Inflammatory macrophage treated with lipopolysaccharide for 1 hour (primary cell): ENCODE results near the gene FSTL3.
"Not testable (repeated sequence)": the region's sequence is repeated elsewhere in the genome, so short reads cannot be mapped to it uniquely, and the experiment has no call there.

ENCODE experiments used
- DNase-seq, 2 donors: peaks; one replicate each; pipeline ENCODE4 v3.0.0-alpha.2; 2020 to 2022

The FSTL3 gene

GRCh38 chr19:676339-677105 is at the start of gene FSTL3:
TSS of gene FSTL3 (plus strand) at chr19:676392. CDS start at chr19:676424, 32 bp downstream.
- DNase-seq, result no peak

- not testable (repeated sequence) for DNase-seq
These were observed 49.6 kb upstream of the FSTL3 start for GRCh38 chr19:626566-626965.

GRCh38 chr19:628168-628567 is 48.0 kb upstream of the FSTL3 start:
- DNase-seq, result no peak

- not testable (repeated sequence) for DNase-seq
These were observed 46.7 kb upstream of the FSTL3 start for GRCh38 chr19:629515-629914.

GRCh38 chr19:629961-630714 is 46.1 kb upstream of the FSTL3 start:
- DNase-seq, result no peak

- DNase-seq, result peak; percentile 61 to 71
These were observed 43.6 kb upstream of the FSTL3 start for GRCh38 chr19:632579-633067.

DNA sequence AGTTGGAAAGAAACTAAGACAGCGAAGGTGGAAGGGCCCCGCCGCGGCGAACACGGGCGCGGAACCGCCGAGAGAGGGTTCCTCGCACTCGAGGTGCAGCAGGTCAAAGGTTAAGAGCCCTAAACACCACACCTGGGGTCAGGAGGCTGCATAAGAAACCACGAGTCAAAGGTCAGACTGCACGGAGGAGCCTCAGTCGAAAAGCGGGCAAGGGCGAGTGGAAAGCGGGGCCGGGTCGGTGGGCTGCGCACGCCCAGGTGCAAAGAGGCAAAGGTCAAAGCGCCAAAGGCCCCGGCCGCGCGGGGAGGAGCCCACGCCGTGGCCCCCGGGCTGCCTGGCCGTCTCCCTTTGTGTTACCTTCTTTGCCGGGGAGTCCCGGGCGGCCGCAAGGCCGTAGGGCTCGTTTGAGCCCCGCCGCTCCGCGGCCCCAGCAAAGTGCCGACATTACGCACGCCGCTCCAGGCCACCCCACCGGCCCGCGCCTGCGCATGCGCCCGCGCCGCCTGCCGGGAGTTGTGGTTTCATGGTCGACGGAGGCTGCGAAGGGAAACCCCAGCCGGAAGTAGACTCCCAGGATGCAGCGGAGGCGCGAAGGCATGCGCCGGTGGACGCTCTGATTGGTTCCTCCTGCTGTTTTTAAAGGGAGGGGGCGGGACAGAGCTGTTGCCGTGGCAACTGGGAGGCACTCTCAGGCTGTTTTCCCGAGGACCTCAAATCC is 43.0 kb upstream of the FSTL3 start, which contains the start of gene POLRMT:
TSS of gene POLRMT (minus strand) at position 470 of the 718 bp plus-strand sequence. CDS start at position 445, 25 bp downstream.
- peak; percentile 98 for DNase-seq

DNA sequence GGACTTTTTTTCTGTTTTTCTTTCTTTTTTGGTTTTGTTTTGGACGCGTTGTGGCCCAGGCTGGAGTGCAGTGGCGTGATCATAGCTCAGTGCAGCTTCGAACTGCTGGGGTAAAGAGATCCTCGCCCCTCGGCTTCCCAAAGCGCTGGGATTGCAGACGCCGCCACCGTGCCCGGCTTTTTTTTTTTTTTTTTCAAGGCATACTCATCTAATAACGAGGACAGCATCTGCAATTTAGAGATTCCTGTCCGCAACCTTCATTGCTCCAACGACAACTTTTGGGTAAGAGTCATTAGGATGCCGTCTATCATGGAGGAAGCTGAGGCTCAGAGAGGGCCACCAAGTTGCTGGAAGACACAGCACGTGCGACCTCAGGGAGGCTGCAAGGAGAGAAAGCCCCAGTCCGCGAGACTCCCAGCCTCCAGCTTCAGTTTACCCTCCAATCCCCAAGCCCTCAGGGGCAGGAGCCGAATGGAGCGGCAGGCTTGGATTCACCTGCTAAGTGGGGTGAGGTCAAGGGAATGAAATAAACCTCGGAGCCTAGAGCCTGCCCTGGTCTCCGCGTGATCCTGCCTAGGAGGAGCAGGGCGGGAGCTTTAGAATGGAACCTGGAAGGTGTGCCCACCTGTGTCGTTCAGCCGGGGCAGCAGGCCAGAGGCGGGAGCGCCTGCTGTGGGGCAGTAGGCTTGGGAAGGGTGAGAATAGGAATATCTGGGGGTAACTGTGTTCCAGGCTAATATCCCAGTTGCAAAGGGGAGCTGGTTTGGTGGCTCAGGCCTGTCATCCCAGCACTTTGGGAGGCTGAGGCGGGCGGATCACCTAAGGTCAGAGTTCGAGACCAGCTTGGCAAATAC is 42.2 kb upstream of the FSTL3 start:
- peak in 1 of 2 donors; percentile 4 for DNase-seq

DNA sequence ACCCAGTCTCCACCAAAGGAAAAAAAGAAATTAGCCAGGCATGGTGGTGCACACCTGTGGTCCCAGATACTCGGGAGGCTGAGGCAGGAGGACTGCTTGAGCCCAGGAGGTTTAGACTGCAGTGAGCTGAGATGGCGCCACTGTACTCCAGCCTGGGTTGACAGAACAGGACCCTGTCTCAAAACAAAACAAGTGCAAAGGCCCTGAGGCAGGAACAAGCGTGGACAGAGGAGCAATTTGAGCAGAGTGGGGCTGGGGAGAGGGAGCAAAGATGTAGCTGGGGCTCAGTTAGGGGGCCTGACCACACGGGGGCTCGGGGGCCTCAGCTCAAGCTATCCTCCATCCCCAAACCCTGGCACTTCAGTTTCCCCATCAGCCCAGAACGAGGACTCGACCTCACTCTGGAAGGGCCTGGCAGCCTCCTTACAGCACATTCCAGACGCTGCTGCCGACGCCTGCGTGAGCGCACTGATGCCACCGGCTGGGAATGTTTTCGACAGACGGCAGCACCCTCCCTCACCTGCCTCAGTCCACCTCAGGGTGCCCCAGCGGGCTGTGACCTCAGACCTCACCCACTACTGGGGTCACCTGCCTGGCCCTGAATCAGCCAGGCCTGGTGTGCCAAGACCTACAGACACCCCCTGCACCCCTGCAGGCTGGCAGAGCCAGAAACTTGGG is 41.1 kb upstream of the FSTL3 start:
- no peak for DNase-seq

- no peak for DNase-seq
These were observed 37.3 kb upstream of the FSTL3 start for GRCh38 chr19:638906-639252.

DNA sequence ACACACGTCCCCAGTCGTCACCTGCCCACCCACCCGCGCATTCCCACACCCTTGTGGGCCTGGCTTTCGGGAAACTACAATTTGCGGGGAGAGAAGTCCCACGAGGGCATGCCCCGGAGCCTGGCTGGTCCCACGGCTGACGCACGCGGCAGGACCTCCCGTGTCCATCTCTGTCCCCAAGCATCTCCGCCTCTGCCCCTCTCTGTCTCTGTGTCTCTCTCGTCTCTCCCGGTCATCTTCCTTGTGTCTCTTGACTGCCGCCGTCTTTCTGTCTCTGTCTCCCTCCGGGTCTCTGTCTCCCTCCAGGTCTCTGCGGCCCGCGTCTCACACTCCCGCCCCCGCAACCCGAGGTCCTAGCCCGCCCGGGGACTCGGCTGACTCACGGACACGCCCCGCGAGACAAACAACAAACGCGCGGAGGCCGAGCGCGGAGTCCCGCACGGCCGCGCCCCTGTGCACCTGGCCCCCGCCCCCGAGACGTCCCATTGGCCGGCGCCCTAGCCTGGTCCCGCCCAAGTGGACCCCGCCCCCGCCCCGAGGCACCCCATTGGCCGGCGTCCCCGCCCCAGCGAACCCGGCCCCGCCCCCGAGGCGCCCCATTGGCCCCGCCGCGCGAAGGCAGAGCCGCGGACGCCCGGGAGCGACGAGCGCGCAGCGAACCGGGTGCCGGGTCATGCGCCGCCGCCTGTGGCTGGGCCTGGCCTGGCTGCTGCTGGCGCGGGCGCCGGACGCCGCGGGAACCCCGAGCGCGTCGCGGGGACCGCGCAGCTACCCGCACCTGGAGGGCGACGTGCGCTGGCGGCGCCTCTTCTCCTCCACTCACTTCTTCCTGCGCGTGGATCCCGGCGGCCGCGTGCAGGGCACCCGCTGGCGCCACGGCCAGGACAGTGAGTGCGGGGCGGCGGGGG is 36.7 kb upstream of the FSTL3 start, which contains the start of gene FGF22:
TSS of gene FGF22 (plus strand) at position 627 of the 908 bp plus-strand sequence. CDS start at position 674, 47 bp downstream.
- DNase-seq, result peak; percentile 84 to 96

DNA sequence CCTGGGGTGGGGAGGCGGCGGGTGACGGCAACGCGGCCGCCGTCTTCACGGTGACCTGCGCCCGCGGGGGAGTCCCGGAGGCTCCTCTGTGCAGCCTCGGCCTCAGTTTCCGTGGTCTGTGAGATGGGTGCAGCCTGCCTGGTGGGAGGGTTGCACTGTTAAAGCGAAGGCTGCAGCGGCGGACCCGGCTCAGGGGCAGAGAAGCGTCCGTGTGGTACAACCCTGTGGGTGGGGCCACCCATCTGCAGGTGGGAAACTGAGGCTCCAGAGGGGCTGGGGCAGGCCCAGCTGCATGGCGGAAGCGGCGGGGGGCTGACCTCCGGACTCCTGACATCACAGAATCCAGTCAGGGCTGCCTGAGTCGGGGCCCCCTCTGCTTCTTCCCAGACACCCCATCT is 36.0 kb upstream of the FSTL3 start:
- no peak for DNase-seq

GRCh38 chr19:640606-641189 is 35.5 kb upstream of the FSTL3 start:
- DNase-seq, result no peak

DNA sequence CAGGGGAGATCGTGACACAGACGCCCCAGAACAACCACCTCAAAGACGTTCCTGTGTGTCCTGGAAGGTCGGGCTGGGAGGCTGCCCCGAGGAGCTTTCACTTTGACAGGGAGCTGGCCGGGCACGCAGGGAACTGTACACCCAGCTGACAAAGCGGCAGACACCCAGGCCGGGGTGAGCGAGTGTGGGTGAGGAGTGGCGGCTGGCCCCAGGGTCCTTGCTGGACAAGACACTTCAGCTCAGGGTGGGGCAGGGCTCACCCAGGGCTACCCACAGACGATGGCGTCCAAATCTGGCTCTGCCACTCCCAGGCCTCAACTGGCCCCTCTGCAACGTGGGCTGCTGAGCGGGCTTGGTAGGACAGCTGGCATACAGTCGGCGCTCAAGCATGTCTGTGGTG is 34.5 kb upstream of the FSTL3 start:
- no peak for DNase-seq

DNA sequence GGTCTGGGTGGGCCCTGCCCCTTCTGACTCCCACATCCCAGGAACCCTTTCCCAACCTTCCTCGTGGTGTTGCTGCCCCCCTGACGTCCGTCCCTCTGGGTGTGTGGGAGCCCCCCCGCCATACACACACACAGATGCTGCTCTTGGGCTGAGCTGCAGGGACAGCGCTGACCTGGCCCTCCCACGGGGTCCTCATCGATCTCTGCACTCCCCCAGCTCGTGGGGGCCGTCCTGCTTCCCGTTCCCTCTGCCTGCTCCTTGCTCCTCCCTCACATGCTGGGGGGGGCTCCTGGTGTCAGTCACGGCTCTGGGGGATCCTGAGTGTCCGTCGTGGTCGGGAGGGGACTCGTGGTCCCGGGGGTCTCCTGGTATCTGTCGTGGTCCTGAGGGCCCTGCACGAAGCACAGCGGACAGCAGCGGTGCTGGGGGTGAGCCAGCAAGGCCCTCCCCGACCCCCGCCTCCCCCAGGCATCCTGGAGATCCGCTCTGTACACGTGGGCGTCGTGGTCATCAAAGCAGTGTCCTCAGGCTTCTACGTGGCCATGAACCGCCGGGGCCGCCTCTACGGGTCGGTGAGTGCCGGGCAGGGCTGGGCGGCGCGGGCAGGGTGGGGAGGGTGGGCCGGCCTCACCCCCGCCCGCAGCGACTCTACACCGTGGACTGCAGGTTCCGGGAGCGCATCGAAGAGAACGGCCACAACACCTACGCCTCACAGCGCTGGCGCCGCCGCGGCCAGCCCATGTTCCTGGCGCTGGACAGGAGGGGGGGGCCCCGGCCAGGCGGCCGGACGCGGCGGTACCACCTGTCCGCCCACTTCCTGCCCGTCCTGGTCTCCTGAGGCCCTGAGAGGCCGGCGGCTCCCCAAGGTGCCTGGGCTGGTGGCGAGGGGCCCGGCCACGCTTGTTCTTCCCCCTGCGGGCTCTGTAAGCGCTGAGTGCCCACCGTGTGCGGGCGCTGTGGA is 33.1 kb upstream of the FSTL3 start:
- no peak for DNase-seq

GRCh38 chr19:643736-644135 is 32.5 kb upstream of the FSTL3 start:
- no peak for DNase-seq

- no peak for DNase-seq
These were observed 31.8 kb upstream of the FSTL3 start for GRCh38 chr19:644363-644762.

GRCh38 chr19:644789-645188 is 31.4 kb upstream of the FSTL3 start:
- no peak for DNase-seq
